K562 (cell line): ENCODE data around the gene RNF121. TPM values are rescaled to one million over a fixed set of nuclear protein-coding genes. Genes with fewer than 3 reads are reported as not detected.

ENCODE experiments used
- ATAC-seq: fragments of 200-7000 bp; cut with Tn5 transposase; 3 replicates; pipeline ENCODE4 v1.9.1; 2020; ENCODE audit warnings: moderate library complexity
- BruUV-seq: library from RNA; stranded (reverse); fragments of 400-500 nt; replicated peaks from 2 replicates; lab custom pipeline; 2021; lab: Mats Ljungman, UMichigan
- CTCF ChIA-PET: fragments of 300-600 bp; formaldehyde crosslinking; extraction: SDS; loops from one replicate; lab custom pipeline; 2021; ENCODE audit warnings: low intra/inter-chr PET ratio; lab: Yijun Ruan, JAX
- POLR2A ChIA-PET: fragments of 300-600, 350-650 bp; sonication (Branson Sonifier 250); formaldehyde crosslinking; extraction: SDS; loops from one replicate; lab custom pipeline; 2021; ENCODE audit warnings: antibody characterized with exemption, inconsistent platforms; lab: Yijun Ruan, JAX
- DNase-seq, 4 experiments: peaks; one replicate each; pipeline versions ENCODE4 v3.0.0 to v3.0.0-alpha.2; 2011 to 2018; ENCODE audit warnings: low spot score in 3 of 4, mixed read lengths in 3 of 4; ENCODE audit errors: extremely low read depth in 1 of 4
- FAIRE-seq: peaks from 2 replicates; lab custom pipeline; 2011; peaks lifted over from hg19 to GRCh38; lab: Jason Lieb, UNC
- H2AFZ ChIP-seq: 2 replicates; pipeline ENCODE4 v1.6.0; 2011; ENCODE audit warnings: low read depth, low read length, control low read depth, inconsistent platforms
- H3K27ac ChIP-seq: fragments of 200-600 bp; 3 replicates; pipeline ENCODE4 v1.8.0; 2011; ENCODE audit warnings: low read depth, mild to moderate bottlenecking, control low read depth, inconsistent platforms, low read length, moderate library complexity, mixed read lengths; ENCODE audit errors: extremely low read depth
- H3K27me3 ChIP-seq, 2 experiments: fragments of 300-600 bp in 1 of 2; 2 replicates in 1 of 2; 3 replicates in 1 of 2; pipeline versions ENCODE4 v1.6.0 to v1.8.0; 2011; ENCODE audit warnings: inconsistent platforms in 2 of 2, low read length in 2 of 2, mild to moderate bottlenecking in 1 of 2, mixed read lengths in 1 of 2, moderate library complexity in 1 of 2; ENCODE audit not compliant: control insufficient read depth in 2 of 2, insufficient read depth in 2 of 2
- H3K36me3 ChIP-seq: fragments of 300-600 bp; 3 replicates; pipeline ENCODE4 v1.8.0; 2011; ENCODE audit warnings: mild to moderate bottlenecking, low read length, inconsistent platforms; ENCODE audit not compliant: control insufficient read depth, insufficient read depth
- H3K4me1 ChIP-seq, 2 experiments: fragments of 200-600 bp in 1 of 2; replicated peaks in 1 of 2; 2 replicates in 1 of 2; 3 replicates in 1 of 2; pipeline versions ENCODE4 v1.5.1 to v1.8.0; 2011; ENCODE audit warnings: inconsistent platforms in 2 of 2, low read length in 2 of 2, mild to moderate bottlenecking in 1 of 2, mixed read lengths in 1 of 2, moderate library complexity in 1 of 2; ENCODE audit not compliant: control insufficient read depth in 2 of 2, insufficient read depth in 2 of 2
- H3K4me2 ChIP-seq: 2 replicates; pipeline ENCODE4 v1.6.1; 2011; ENCODE audit warnings: low read length, control low read depth, inconsistent platforms, mixed read lengths; ENCODE audit not compliant: insufficient read depth
- H3K4me3 ChIP-seq: fragments of 200-600 bp; sonication (generic), shearing (Covaris generic); 2 replicates; pipeline ENCODE4 v1.5.1; 2016; ENCODE audit warnings: control low read depth, inconsistent platforms
- H3K79me2 ChIP-seq: fragments of 200-600 bp; 3 replicates; pipeline ENCODE4 v1.8.0; 2011; ENCODE audit warnings: low read length, inconsistent platforms; ENCODE audit not compliant: control insufficient read depth, insufficient read depth
- H3K9ac ChIP-seq, 2 experiments: 2 replicates each; pipeline versions ENCODE4 v1.6.0 to v1.6.1; 2011; ENCODE audit warnings: low read depth in 2 of 2, low read length in 2 of 2, control low read depth in 1 of 2, inconsistent platforms in 1 of 2, mild to moderate bottlenecking in 1 of 2, mixed read lengths in 1 of 2; ENCODE audit not compliant: insufficient read depth in 1 of 2
- H3K9me1 ChIP-seq: one replicate; pipeline ENCODE4 v1.6.0; 2011; ENCODE audit warnings: inconsistent platforms, mild to moderate bottlenecking, low read length, moderate library complexity; ENCODE audit not compliant: control insufficient read depth, insufficient read depth
- H3K9me3 ChIP-seq: replicated peaks from 2 replicates; pipeline ENCODE4 v1.5.1; 2011; ENCODE audit warnings: low read depth, low read length, inconsistent platforms; ENCODE audit not compliant: control insufficient read depth, insufficient read depth
- H4K20me1 ChIP-seq: replicated peaks from 2 replicates; pipeline ENCODE4 v1.6.1; 2011; ENCODE audit warnings: low read length, inconsistent platforms, mixed read lengths; ENCODE audit not compliant: control insufficient read depth, insufficient read depth
- EHMT2 ChIP-seq: fragments of 450-650 bp; IDR thresholded peaks from 2 replicates; pipeline ENCODE4 v1.6.1; 2018; ENCODE audit warnings: antibody characterized with exemption
- ILK ChIP-seq: fragments of 450-650 bp; IDR thresholded peaks from 2 replicates; pipeline ENCODE4 v1.6.1; 2016; ENCODE audit warnings: missing genetic modification characterization, low read depth, mild to moderate bottlenecking, missing compliant biosample characterization, moderate library complexity, borderline replicate concordance
- MEIS2 ChIP-seq: fragments of 450-650 bp; IDR thresholded peaks from 2 replicates; pipeline ENCODE4 v1.6.1; 2014; ENCODE audit warnings: mild to moderate bottlenecking; ENCODE audit not compliant: partially characterized antibody
- MYC ChIP-seq, 2 experiments: fragments of 250-450 bp in 1 of 2; sonication (Bioruptor Pico) in 1 of 2; IDR thresholded peaks; 2 replicates each; pipeline versions ENCODE4 v1.5.1 to v1.6.1; 2012 to 2021; ENCODE audit warnings: low read depth in 2 of 2, borderline replicate concordance in 1 of 2, improper control_type of control experiment in 1 of 2, low read length in 1 of 2, mild to moderate bottlenecking in 1 of 2, moderate library complexity in 1 of 2
- SIRT6 ChIP-seq: IDR thresholded peaks from one replicate; pipeline ENCODE4 v1.6.1; 2012; ENCODE audit warnings: low read depth, mild to moderate bottlenecking, control low read depth, inconsistent platforms, low read length, moderate library complexity
- SMARCA5 ChIP-seq: fragments of 450-650 bp; IDR thresholded peaks from 2 replicates; pipeline ENCODE4 v1.6.1; 2016
- SMC3 ChIP-seq: conservative IDR thresholded peaks from 2 replicates; pipeline ENCODE4 v1.6.1; 2011; ENCODE audit warnings: low read depth, low read length, improper control_type of control experiment; ENCODE audit not compliant: insufficient read depth
- ZNF778 ChIP-seq: fragments of 450-650 bp; formaldehyde crosslinking; IDR thresholded peaks from 2 replicates; pipeline ENCODE4 v1.4.0; 2020; ENCODE audit warnings: mild to moderate bottlenecking, moderate library complexity
- WGBS: fragments of 100-300 bp; shearing (Covaris generic); methylation state at CpG from one replicate; pipeline ENCODE4 v1.1.6; 2016; ENCODE audit warnings: low coverage, mixed read lengths; ENCODE audit not compliant: insufficient coverage; ENCODE audit errors: missing lambda C conversion rate; 5-methylcytosine and 5-hydroxymethylcytosine counted together
- in situ Hi-C: fragments of 300-500 bp; cut with MboI; formaldehyde crosslinking; loops from 4 replicates; pipeline ENCODE4 v1.15.0; 2018; ENCODE audit warnings: inconsistent platforms, mixed read lengths
- intact Hi-C: fragments of 100-400 bp; cut with micrococcal nuclease; formaldehyde crosslinking; loops from 2 replicates; pipeline ENCODE4 v1.14.2; 2022
- polyA plus RNA-seq, 8 experiments: library from polyadenylated mRNA; depleted of rRNA in 4 of 8; stranded (reverse) in 5 of 8; unstranded in 3 of 8; fragments of >200 nt; fragmentation: Nextera tagmentation in 2 of 8; fragmentation: Illumina TruSeq in 1 of 8; extraction: Ambion mirVana in 2 of 8; extraction: Trizol in 1 of 8; gene quantifications; 2 replicates each; pipeline versions ENCODE4 v1.2.1 to v1.2.3, GENCODE V29; 2011 to 2014; ENCODE audit warnings: inconsistent platforms in 1 of 8, missing spikeins in 1 of 8
- total RNA-seq, 7 experiments: library from RNA; depleted of rRNA in 6 of 7; stranded (reverse); fragments of >200 nt in 6 of 7; fragmentation: Illumina TruSeq in 2 of 7; extraction: Trizol in 2 of 7; gene quantifications; 2 replicates each; pipeline versions ENCODE4 v1.2.1 to v1.2.3, GENCODE V29; 2011 to 2021; ENCODE audit warnings: low replicate concordance in 1 of 7
- TF ChIP-seq, protein P1 (sequence below), 2 experiments: IDR thresholded peaks in 1 of 2; conservative IDR thresholded peaks in 1 of 2; 2 replicates each; pipeline ENCODE4 v1.6.1; 2016; ENCODE audit warnings: low read depth in 2 of 2, mild to moderate bottlenecking in 1 of 2, missing compliant biosample characterization in 1 of 2, missing genetic modification characterization in 1 of 2, moderate library complexity in 1 of 2
- TF ChIP-seq, protein P2 (sequence below), 2 experiments: fragments of 450-650 bp; formaldehyde crosslinking in 1 of 2; IDR thresholded peaks; 2 replicates each; pipeline versions ENCODE4 v1.4.0 to v1.6.1; 2014 to 2020; ENCODE audit warnings: mild to moderate bottlenecking in 2 of 2, borderline replicate concordance in 1 of 2, low read depth in 1 of 2

The RNF121 gene
- total and polyA plus RNA-seq, 9 of the 15 experiments (the other 6 are each of a cell fraction or from before 2014, with no cell fraction given): 8.0 to 63.4 (median 20.5) TPM

DNA sequence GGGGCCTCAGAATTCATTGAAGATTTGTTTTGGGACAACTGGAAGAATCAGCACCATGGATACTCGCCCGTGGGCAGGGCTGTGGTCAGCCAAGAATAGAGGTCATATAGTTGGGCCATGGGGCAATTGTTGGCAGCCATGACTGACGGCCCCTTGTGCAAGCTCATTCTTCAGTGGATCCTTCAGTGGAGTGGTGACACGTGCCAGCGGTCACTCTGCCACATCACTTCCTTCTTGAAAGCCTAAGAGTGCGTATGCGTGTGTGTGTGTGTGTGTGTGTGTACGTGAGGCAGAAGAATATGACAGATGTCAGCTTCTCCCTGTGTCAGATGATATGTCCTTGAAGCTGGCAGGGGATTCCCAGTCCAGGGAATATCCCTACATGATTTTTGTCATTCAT lies 68.1 kb downstream of the RNF121 start:
- DNase-seq (no peak), ATAC-seq (no peak), FAIRE-seq (no peak)
- WGBS: 86% methylated on average over 8 of the region's 8 CpGs
- H3K27ac ChIP-seq: no peak overlapping the region; the same call in 2 of the 3 replicates
- H3K9ac ChIP-seq: no peak overlapping the region
- no peak overlapping the region for H3K4me2 ChIP-seq
- in situ Hi-C loops (no loop called here), intact Hi-C loops (loop anchor here (5.0 kb wide), 1 partner anchor 135 kb away; no protein-coding TSS in a partner anchor)
- no peak for TF ChIP-seq SMARCA5
- TF ChIP-seq, protein P1, sequence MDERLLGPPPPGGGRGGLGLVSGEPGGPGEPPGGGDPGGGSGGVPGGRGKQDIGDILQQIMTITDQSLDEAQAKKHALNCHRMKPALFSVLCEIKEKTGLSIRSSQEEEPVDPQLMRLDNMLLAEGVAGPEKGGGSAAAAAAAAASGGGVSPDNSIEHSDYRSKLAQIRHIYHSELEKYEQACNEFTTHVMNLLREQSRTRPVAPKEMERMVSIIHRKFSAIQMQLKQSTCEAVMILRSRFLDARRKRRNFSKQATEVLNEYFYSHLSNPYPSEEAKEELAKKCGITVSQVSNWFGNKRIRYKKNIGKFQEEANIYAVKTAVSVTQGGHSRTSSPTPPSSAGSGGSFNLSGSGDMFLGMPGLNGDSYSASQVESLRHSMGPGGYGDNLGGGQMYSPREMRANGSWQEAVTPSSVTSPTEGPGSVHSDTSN (CRISPR knock-in tag; IDR thresholded peaks at IDR 0.05; ENCODE audit: low read depth): no peak
- TF ChIP-seq, protein P1 (tag; conservative IDR thresholded peaks at IDR 0.05; ENCODE audit: low read depth): 0 out of 2 replicates have a peak, but pooled peaks have one; percentile 11
- TF ChIP-seq MEIS2: peak; percentile 14
- no peak for TF ChIP-seq MYC (IDR thresholded peaks at IDR 0.05; ENCODE audit: low read depth, low read length)
- TF ChIP-seq MYC (CRISPR knock-in tag; IDR thresholded peaks at IDR 0.05; ENCODE audit: borderline replicate concordance, low read depth): no peak
- no peak for TF ChIP-seq SIRT6
- no peak for TF ChIP-seq SMC3
- TF ChIP-seq EHMT2: peak; percentile 35; the same call in 1 of the 2 replicates
- no peak for TF ChIP-seq ZNF778
- TF ChIP-seq ILK (tag): no peak
- TF ChIP-seq, protein P2, sequence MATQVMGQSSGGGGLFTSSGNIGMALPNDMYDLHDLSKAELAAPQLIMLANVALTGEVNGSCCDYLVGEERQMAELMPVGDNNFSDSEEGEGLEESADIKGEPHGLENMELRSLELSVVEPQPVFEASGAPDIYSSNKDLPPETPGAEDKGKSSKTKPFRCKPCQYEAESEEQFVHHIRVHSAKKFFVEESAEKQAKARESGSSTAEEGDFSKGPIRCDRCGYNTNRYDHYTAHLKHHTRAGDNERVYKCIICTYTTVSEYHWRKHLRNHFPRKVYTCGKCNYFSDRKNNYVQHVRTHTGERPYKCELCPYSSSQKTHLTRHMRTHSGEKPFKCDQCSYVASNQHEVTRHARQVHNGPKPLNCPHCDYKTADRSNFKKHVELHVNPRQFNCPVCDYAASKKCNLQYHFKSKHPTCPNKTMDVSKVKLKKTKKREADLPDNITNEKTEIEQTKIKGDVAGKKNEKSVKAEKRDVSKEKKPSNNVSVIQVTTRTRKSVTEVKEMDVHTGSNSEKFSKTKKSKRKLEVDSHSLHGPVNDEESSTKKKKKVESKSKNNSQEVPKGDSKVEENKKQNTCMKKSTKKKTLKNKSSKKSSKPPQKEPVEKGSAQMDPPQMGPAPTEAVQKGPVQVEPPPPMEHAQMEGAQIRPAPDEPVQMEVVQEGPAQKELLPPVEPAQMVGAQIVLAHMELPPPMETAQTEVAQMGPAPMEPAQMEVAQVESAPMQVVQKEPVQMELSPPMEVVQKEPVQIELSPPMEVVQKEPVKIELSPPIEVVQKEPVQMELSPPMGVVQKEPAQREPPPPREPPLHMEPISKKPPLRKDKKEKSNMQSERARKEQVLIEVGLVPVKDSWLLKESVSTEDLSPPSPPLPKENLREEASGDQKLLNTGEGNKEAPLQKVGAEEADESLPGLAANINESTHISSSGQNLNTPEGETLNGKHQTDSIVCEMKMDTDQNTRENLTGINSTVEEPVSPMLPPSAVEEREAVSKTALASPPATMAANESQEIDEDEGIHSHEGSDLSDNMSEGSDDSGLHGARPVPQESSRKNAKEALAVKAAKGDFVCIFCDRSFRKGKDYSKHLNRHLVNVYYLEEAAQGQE (IDR thresholded peaks at IDR 0.05; ENCODE audit: borderline replicate concordance): peak; percentile 39; the same call in 1 of the 2 replicates
- TF ChIP-seq, protein P2 (CRISPR knock-in tag; IDR thresholded peaks at IDR 0.05; ENCODE audit: low read depth): no peak
- peaks cover 10% of the 10 kb centered on the region for H4K20me1 ChIP-seq
- peaks cover 44 to 66% of the 10 kb centered on the region in 2 experiments for H3K4me1 ChIP-seq
- H3K4me3 ChIP-seq: no peak overlapping the region
- H3K9me3 ChIP-seq: no peaks in the 10 kb centered on the region
- ChIA-PET CTCF (interaction anchor here (0.6 kb wide), 1 partner anchor 450 kb away, joined by 3 read pairs; no protein-coding TSS in a partner anchor), POLR2A (interaction anchor here (3.5 kb wide), 1 partner anchor 8 kb away, joined by 12 read pairs; no protein-coding TSS in a partner anchor)
- no peaks in the 10 kb centered on the region for H3K79me2 ChIP-seq
- no peaks in the 10 kb centered on the region for H3K27me3 ChIP-seq
- H2AFZ ChIP-seq: no peak overlapping the region
- H3K36me3 ChIP-seq: peaks cover 52% of the 10 kb centered on the region
- no TSS peak for BruUV-seq
- peaks cover 14% of the 10 kb centered on the region for H3K9me1 ChIP-seq
